Measurements from ENCODE around the gene SLC35B2. TPM values are rescaled to one million over a fixed set of nuclear protein-coding genes. Genes with fewer than 3 reads are reported as not detected.

SLC35B2 gene
- total RNA-seq, 1 donor from 2014 or later, result 77.0 TPM

DNA sequence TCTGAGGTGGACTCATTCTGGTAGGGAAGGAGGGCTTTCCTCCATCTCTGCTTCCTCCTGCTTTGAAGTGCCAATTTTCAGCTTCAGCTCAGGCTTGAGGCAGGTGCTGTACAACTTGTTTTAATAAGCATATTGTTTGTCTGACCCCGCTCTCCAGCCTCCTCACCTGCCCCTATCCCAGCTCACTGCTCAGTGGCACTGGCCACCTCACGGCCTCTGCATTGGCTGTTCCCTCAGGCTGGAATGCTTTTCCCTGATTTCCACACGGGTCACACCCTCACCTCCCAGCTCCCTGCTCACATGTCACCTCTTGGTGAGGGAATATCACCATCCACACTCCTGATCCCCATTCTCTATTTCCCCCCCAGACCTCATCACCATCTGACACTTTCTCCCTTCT, 41.5 kb upstream of the SLC35B2 start:
- no peak overlapping the region for H3K4me3 Mint-ChIP-seq (ENCODE audit: unreplicated experiment)
- peaks cover 45% of the 10 kb centered on the region for H3K27me3 Mint-ChIP-seq (ENCODE audit: unreplicated experiment)
- H3K4me1 Mint-ChIP-seq (ENCODE audit: unreplicated experiment), result peaks cover 7% of the 10 kb centered on the region
- TF ChIP-seq, protein P1, sequence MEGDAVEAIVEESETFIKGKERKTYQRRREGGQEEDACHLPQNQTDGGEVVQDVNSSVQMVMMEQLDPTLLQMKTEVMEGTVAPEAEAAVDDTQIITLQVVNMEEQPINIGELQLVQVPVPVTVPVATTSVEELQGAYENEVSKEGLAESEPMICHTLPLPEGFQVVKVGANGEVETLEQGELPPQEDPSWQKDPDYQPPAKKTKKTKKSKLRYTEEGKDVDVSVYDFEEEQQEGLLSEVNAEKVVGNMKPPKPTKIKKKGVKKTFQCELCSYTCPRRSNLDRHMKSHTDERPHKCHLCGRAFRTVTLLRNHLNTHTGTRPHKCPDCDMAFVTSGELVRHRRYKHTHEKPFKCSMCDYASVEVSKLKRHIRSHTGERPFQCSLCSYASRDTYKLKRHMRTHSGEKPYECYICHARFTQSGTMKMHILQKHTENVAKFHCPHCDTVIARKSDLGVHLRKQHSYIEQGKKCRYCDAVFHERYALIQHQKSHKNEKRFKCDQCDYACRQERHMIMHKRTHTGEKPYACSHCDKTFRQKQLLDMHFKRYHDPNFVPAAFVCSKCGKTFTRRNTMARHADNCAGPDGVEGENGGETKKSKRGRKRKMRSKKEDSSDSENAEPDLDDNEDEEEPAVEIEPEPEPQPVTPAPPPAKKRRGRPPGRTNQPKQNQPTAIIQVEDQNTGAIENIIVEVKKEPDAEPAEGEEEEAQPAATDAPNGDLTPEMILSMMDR (IDR thresholded peaks at IDR 0.05), result no peak
- no peaks in the 10 kb centered on the region for H3K9me3 Mint-ChIP-seq (ENCODE audit: unreplicated experiment)
- H3K27ac Mint-ChIP-seq (ENCODE audit: unreplicated experiment), result no peak overlapping the region
- no peak for DNase-seq (ENCODE audit: extremely low spot score, unreplicated experiment)
- H3K36me3 Mint-ChIP-seq (ENCODE audit: unreplicated experiment), result peaks cover 28% of the 10 kb centered on the region

DNA sequence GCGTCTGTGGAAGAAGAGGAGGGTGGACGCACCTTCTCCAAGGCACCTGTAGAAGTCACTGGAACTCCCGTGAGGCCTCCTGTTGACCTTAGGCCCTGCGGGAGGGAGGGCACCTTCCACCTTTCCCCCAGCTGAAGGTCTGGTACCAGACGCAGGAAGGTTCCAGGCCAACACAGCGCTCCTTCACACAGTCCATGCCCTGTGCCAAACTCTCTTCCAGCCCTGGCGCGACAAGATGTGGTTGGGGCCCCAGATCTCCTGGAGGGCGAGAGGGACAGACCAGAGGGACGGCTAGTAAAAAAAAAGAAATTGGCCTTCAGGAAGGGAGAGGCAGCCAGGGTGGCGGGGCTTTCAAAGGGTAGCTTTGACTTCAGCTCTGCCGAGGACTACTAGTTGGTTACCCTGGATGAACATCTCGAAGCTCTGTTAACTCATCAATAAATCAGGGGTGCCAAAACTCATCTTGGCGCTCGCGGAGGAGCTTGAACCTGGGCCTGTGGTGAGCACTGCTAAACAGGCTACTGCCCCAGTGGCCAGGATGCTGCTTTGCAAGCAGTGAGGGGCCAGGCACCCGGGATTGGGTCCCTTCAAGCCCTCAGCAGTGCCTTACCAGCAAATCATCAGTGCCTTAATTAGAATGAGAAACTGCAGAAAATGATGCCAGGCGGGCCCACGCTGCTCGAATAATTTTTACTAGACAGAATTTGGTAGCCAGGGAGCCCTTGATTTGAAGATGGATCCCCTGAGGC, 40.9 kb upstream of the SLC35B2 start:
- H3K4me1 Mint-ChIP-seq (ENCODE audit: unreplicated experiment), result peaks cover 7% of the 10 kb centered on the region
- peak overlapping the region; percentile 53 for H3K4me3 Mint-ChIP-seq (ENCODE audit: unreplicated experiment)
- TF ChIP-seq, protein P1 (IDR thresholded peaks at IDR 0.05), result no peak
- peaks cover 21% of the 10 kb centered on the region for H3K36me3 Mint-ChIP-seq (ENCODE audit: unreplicated experiment)
- peaks cover 49% of the 10 kb centered on the region for H3K27me3 Mint-ChIP-seq (ENCODE audit: unreplicated experiment)
- no peak for DNase-seq (ENCODE audit: extremely low spot score, unreplicated experiment)
- H3K27ac Mint-ChIP-seq (ENCODE audit: unreplicated experiment), result no peak overlapping the region
- H3K9me3 Mint-ChIP-seq (ENCODE audit: unreplicated experiment), result no peaks in the 10 kb centered on the region

DNA sequence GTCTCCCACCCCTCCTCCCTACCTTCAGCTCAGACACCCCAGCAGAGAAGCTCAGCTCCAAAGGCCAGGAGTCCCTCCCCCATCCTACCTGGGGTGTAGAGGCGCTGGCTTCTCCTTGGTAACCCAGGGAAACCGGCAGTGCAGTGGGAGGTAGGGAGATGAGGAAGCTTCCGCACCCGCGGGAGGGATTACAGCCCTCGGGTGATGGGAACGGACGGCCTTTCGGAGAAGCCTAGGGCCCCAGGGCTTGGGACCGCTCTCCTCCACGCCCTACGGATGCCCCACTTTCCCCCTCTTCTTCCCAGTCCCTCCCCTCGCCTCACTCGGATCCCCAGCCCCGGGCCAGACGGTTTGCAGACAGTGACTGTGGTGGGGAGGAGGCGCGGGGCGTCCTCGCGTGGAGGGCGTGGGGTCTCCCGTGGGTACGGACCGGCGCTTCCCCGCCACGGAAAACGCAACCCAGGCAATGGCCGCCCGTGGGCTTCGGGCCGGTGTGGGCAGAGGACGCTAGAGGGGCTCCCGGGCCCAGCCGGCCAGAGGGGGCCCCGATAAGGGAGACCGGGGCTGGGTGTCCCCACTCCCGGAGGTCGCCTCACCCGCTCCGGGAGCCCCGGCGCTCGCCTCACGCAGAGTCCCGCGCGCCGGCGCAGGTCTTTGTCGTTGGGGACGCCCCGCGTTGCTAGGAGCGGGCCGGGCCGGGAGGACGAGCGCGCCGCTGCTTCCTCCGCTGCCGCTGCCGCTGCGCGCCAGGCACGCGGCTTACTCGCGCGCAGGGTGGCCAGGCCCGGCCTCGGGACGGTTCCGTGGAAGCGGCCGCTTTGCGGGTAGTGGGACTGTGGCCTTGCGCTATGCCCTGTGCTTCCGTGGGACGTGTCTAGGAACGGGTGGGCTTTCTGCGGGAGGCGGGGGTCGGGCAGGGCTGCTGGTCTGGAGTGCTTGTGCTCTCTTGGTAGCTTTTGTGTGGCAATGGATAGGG, 40.0 kb upstream of the SLC35B2 start:
- Mint-ChIP-seq H3K4me1 (ENCODE audit: unreplicated experiment) (peaks cover 7% of the 10 kb centered on the region), H3K27me3 (ENCODE audit: unreplicated experiment) (peaks cover 57% of the 10 kb centered on the region), H3K9me3 (ENCODE audit: unreplicated experiment) (no peaks in the 10 kb centered on the region), H3K27ac (ENCODE audit: unreplicated experiment) (no peak overlapping the region), H3K4me3 (ENCODE audit: unreplicated experiment) (peak overlapping the region; percentile 53), H3K36me3 (ENCODE audit: unreplicated experiment) (peaks cover 19% of the 10 kb centered on the region)
- TF ChIP-seq, protein P1 (IDR thresholded peaks at IDR 0.05), result no peak
- DNase-seq (ENCODE audit: extremely low spot score, unreplicated experiment), result no peak

GRCh38 chr6:44294832-44295791, 37.8 kb upstream of the SLC35B2 start:
- H3K4me1 Mint-ChIP-seq (ENCODE audit: unreplicated experiment), result peaks cover 7% of the 10 kb centered on the region
- H3K36me3 Mint-ChIP-seq (ENCODE audit: unreplicated experiment), result peaks cover 1% of the 10 kb centered on the region
- no peak overlapping the region for H3K4me3 Mint-ChIP-seq (ENCODE audit: unreplicated experiment)
- no peak overlapping the region for H3K27ac Mint-ChIP-seq (ENCODE audit: unreplicated experiment)
- TF ChIP-seq, protein P1 (IDR thresholded peaks at IDR 0.05), result no peak
- no peak for DNase-seq (ENCODE audit: extremely low spot score, unreplicated experiment)
- H3K27me3 Mint-ChIP-seq (ENCODE audit: unreplicated experiment), result peaks cover 74% of the 10 kb centered on the region
- H3K9me3 Mint-ChIP-seq (ENCODE audit: unreplicated experiment), result no peaks in the 10 kb centered on the region

Data from osteocyte (in vitro differentiated cells).